HG02798 (cell line): ENCODE measurements around the gene OSBPL10.
"Not testable (repeated sequence)": the region's sequence is repeated elsewhere in the genome, so short reads cannot be mapped to it uniquely, and the experiment has no call there.

Experiments used
- ATAC-seq: cut with Tn5 transposase; IDR thresholded peaks from one replicate; pipeline ENCODE4 v1.9.1; 2021; ENCODE audit warnings: mild to moderate bottlenecking; ENCODE audit not compliant: unreplicated experiment, poor library complexity

OSBPL10 gene

DNA sequence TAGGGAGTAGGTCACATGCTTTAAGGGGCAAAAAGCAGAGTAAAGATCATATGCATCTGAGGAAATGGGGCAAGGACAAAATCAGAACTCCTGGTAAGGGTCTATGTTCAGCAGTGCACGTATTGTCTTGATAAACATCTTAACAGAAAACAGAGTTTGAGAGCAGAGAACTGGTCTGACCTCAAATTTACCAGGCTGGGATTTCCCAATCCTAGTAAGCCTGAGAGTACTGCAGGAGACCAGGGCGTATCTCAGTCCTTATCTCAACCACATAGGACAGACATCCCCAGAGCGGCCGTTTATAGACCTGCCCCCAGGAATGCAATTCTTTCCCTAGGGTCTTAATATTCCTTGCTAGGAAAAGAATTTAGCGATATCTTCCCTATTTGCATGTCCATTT is 14.0 kb upstream of the OSBPL10 start:
- not testable (repeated sequence) for ATAC-seq

DNA sequence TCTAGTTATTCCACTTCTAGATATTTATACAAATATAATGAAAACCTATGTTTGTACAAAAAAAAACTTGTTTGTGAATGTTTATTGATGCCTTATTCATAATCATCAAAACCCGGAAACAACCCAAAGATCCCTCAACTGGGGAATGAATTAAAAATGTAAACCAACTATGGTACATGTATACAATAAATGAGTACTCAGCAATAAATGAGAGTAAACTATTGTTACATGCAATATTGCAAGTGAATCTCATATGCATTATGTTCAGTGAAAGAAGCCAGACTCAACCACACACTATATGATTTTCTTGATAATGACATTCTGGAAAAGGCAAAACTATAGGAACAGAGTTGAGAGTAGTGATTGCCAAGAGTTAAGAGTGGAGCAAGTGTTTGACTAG is 12.8 kb upstream of the OSBPL10 start:
- ATAC-seq = no peak

DNA sequence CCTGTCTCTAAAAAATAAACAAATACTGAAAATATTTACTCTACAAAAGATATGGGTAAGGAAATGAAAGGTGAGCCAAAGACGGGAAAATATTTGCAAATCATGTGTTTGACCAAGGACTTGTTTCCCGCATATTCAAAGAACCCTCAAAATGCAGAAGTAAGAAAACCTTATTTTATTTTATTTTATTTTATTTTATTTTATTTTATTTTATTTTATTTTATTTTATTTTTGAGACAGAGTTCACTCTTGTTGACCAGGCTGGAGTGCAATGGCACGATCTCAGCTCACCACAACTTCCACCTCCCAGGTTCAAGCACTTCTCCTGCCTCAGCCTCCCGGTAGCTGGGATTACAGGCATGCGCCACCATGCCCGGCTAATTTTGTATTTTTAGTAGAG is 11.9 kb upstream of the OSBPL10 start:
- not testable (repeated sequence) for ATAC-seq

DNA sequence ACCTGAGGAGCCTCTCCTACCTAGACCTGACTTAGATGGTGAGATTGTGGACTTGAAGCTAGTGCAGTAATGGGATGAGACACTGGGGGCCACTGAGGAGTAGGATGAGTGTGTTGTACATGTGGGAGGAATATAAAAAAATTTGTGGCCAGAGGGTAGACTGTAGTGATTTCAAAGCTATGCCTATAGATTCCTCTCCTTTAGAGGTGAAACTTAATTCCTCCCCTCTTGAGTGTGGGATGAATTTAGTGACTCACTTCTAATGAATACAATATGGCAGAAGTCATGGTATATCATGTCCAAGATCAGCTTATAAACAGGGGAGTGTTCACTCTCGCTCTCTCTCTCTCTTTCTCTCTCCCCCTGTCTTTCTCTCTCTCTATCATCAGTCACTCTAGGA is 7.2 kb upstream of the OSBPL10 start:
- ATAC-seq = no peak

DNA sequence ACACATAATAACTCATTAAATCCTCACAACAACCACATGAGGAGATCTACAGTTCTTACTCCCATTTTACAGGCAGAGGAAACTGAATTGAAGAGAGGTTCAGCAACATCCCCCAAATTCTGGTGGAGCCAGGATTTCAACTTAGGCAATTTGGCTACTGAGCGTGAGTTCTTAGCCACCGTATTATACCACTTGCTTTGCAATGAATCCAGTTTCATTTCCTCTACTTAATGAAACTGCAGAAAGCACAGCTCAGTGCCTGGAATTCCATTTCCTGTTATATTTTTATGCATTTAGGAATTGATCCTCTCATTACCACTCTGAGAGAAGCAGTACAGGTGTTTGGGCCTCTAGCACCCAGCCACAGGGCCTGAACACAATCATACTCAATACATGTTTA is 4.8 kb upstream of the OSBPL10 start:
- ATAC-seq = no peak

DNA sequence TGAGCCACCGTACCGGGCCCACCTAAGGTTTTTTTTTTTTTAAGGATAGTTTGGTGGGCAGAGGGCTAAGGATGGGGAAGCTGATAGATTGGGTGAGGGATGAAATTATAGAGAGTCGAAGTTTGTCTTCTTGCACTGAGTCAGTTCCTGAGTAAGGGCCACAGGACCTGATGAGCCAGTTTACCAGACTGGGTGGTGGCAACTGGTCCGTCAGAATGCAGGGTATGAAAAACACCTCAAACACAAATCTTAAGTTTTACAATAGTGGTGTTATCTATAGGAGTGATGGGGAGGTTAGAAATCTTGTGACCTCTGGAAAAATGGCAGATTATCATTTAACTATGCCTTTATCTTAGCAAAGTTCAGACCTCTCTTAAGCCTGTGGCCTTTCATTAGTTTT is 3.3 kb upstream of the OSBPL10 start:
- ATAC-seq = no peak

DNA sequence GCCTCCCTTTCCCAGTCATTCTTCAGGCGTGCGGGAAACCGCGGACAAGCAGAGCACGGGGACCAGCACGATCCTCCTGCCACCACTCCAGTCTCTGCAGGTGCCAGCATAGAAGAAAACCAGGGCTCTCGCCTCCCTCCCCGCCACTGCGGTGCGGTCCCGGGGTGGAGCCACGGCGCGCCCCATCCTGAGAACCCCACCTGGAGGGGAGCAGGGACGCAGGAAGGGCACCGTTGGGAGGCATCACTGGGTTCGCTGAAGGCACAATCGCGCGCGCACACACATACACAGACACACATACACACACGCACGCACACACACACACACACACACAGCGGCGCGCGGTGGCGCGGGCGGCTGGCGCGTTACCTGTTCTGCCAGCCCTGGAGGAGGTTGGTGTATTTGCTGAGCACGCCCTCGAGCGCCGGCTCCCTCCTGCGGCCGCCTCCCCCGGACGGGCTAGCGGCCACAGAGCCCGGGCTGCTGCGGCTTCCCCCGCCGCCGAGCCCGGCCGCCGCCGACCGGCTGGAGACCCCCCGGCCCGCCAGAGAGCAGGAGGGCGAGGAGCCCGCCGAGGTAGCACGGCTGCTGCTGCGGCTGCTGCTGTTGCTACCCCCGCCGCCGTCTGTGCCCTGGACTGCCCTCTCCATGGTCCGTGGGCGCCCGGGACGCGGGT is 394 bp downstream of the OSBPL10 start:
- ATAC-seq = no peak

DNA sequence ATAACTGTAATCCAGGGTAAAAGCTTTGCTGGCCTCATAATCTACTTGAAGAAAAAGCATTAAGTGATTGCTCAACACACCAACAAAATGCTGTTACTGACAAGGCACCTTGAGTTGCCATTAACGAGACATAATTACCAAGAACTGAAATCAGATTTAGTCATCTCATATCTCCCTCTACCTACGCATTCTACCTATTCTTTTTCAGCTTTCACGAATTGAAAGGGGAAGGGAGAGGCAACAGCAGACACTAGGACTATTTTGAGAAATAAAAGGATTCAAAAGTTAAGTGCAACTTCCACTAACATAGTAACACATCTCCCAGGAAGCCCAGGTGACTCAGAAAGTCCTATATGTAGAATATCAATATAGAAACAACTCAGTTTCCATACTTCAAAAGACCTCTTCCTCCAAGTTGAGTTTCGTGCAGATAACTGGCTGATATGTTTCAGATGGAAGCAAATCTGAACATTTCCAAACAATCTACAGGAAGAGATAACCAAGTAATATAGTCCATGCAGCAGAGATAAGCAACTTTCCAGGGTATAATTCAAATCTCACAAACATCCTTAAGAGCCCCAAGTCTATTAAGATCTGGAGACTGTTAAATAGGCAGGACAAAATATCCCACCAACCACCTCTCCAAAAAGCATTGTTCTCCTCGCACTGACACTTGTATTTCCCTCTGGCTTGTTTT is 1.9 kb downstream of the OSBPL10 start:
- ATAC-seq = peak; percentile 49

DNA sequence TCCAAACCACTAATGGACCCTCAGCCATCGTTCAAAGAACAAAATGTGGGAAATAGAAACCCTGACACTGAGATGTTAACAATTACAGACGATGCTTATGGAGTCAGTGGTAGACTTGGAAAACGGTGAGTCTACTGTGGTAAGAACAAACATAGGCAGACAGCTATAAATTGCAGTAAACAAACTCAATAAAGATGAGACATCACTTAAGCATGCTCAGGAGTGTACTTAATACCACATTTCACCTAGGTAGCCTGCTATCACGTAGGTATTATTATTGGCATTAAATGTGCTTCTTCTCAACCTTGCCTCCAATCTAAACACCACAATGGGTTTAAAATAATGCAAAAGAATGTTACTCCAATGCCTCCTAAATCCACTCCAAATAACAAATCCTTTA is 2.5 kb downstream of the OSBPL10 start:
- ATAC-seq = no peak

DNA sequence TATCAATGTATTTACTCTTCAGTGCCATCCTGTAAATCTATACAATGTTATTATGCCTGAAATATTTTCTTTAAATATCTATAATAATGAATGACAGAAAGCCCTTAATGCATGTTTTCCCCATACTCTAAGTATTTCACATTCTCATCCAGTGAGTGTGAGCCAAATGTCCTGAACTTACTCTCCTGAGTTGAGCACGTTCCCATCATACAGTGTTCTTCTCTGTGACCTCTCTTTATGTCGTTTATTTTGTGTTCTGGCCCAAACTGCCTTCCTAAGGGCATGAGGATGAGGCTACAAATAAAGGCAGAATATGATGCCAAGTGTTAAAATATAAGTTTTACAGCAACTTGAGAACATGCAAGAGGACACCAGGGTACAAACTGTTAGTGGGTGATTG is 3.3 kb downstream of the OSBPL10 start:
- ATAC-seq = no peak

DNA sequence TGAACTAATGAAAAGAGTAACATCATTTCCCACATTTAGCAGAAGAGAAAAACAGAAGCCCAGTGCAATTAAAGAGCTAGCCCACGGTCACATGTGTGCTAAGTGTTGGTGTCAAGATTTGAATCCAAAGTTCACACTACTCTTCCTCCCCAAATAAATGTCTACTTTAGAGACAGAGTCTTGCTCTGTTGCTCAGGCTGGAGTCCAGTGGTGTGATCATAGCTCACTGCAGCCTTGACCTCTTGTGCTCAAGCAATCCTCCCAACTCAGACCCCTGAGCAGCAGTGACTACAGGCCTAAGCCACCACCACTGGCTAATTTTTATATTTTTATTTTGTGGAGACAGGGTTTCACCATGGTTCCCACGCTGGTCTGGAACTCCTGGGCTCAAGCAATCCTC is 4.8 kb downstream of the OSBPL10 start:
- ATAC-seq = no peak

DNA sequence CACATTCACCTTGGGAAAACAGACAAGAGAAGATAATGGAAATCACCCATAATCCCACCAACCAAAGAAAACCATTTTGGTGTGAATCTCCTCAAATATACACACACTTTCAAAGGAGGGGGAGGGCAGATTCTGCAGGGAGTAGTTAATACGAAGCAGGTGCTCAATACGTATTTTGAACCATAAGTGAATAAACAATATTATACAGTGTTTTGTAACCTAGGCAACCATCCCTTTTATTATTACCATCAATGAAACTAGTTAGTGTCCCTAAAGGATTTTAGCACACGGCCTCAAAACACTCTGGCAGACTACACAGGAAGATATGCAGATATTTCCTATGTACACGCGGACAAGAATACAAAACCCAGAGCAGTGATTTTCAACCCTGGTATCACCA is 6.1 kb downstream of the OSBPL10 start:
- ATAC-seq = no peak

DNA sequence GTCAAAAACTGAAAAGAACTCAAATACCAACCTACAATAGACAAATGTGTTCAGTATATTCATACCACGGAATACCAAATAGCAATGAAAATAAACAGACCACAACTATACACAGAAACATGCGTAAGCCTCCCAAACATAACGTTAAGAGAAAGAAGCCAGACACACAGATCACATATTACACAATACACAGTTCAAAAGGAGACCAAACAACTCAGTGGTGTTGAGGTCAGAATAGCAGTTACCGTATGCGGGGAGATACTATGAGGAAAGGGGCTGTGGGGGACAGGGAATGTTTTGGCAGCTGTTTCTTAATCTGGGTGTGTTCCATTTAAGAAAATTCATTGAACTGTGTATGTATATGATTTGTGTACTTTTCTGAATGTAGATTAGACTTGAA is 6.6 kb downstream of the OSBPL10 start:
- ATAC-seq = no peak

DNA sequence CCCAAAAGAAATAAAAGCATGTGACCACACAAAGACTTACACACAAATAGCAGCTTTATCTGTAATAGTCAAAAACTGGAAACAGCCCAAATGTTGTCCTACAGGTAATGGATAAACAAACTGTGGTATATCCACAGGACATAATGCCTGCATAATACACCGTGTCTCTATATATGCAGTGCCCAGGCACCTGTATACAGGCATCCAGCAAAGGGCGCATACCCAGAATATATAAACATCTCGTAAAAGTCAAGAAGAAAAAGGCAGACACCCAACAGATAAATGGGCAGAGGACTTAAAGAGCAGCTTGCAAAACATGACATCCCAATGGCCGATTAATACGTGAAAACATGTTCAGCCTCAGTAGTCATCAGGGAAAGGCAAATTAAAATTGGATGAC is 7.2 kb downstream of the OSBPL10 start:
- ATAC-seq = no peak

DNA sequence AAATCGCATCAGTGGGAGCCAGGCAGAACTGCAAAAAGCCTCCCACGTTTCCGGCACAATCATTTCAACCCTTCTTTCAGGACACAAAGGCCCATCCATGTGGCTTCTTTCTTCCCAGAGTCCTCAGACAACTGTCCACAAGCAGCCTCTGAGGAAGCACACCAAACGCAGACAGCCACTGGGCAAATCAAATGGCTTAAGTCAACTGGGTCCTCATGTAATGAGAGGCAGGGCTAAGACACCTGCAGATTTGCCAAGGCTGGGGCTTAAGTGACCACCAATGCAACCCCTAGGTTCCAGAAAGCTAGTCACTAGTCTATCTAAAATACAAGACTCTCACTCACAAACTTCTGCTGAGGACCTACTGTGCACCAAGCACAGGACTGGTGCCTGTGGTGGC is 8.0 kb downstream of the OSBPL10 start:
- no peak for ATAC-seq

DNA sequence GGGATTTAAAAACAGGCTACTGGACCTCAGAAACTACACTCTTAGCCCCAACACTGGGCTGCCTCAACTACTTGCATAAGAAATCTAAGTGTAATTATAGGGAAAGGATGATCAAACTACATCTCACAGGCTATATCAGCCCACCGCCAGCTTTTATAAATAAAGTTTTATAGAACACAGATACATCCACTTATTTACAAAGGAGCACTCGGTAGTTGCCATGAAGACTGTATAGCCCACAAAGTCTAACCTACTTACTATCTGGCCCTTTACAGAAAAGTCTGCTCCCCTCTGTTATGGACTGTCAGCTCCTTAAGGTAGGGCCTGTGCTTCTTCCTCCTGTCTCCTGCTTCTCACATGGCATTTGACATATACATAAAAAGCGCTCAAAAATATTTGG is 9.5 kb downstream of the OSBPL10 start:
- no peak for ATAC-seq

DNA sequence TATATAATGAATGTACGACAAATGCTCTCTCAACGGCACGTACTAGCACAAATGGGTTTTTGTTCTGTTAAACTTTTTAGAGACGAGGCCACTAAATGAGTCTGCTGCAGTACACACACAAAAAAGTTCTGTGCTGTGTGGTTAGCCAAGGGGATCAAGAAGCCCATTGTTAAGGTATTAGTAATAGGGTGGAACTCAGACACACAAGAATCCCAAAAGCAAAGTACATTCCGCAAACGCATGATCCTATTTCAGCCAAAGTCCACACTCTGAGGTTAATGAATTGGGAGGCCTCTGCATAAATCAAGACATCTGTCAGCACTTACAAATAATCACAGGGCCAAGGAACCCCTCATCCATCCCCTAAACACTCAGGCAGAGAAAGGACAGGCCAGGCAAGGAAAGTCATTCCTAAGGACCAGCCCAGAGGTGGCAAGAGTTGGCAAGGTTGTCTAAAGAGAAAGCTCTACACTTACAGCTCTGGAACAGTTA is 12.1 kb downstream of the OSBPL10 start:
- ATAC-seq = no peak

DNA sequence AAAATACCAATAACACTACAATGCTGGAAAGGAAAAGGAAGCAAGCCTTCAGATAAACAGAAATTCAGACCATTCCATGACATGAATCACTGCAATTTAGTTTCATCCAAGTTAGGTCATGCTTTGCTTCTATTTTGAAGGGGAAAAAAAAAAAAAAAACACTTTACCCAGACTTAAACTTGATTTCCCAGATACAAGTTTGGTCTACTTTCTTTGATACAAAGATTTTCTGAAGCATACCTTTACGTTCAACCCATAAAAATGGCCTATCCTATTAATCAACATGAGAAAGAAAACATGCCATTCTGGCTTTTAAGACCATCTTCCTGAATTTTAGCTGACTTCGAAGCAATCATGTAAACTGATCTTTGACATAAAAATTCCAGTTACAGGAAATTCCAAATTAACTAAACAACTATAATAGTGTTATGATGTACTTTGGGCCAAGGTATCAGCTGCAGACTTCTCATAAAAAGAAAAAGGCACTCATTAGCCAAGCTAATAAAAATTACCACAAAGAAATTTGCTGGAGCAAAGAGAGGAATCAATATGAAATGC is 12.6 kb downstream of the OSBPL10 start:
- no peak for ATAC-seq

DNA sequence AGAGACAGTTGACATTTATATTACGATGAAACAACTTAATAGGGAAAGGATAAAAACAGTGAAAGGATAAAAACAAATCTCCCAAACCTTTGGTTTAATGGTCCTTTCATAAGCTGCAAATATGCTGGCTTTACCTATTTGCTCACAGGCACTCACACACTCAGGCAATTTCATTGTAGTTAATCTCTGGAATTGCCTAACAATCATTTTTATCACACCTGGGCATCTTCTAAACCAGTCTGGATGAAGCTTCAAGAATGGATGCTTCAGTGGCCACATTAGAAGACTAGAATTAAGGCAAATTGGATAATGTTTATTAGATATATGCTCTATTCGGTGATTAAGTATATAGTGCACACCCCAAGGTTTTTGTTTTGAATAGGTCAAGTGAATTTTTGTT is 13.5 kb downstream of the OSBPL10 start:
- no peak for ATAC-seq

DNA sequence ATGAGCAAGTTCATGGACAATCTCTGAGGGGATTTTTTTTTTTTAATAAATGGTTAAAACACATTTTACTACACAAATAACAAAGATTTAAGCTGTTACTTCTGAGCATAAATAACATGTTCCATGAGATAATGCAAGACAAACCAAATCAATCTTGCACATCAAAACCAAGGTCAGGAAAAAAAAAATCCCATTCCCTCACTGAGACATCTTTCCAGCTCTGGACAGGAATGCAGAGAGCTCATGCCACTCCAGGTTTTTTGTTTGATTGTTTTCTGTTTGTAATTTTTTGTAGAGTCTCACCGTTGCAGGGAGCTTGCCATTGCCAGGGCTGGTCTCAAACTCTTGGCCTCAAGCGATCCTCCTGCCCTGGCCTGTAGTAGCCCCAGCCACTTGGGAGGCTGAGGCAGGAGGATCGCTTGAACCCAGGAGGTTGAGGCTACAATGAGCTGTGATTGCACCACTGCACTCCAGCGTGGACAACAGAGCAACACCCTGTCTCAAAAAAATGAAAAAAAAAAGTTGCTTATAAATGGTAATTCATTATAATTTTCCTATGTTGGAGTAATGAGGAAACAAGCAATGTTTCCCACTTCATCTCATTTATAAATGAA is 14.0 kb downstream of the OSBPL10 start:
- ATAC-seq = no peak

DNA sequence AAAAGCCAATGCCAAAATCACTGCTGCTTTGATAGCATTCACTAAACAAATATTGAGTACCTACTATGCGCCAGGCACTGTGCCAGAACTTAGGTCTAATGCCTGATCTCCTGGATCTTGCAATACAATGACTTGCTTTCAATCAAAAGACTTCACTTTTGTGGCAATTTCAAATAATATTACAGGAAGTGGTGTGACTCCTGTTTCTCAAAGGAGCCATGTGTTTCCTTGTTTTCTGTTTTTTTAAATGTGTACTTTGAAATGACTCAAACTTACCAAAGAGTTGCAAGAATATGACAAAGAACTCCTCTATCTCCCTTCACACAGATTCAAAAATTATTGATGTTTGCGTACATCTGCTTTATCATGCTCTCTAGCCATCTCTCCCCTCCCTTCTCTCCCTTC is 18.3 kb downstream of the OSBPL10 start:
- no peak for ATAC-seq
